CD4-positive, CD25-positive, alpha-beta regulatory T cell (primary cell): ENCODE data around the gene CMA1. TPM values are rescaled to one million over a fixed set of nuclear protein-coding genes. Genes with fewer than 3 reads are reported as not detected.
"Not testable (repeated sequence)": the region's sequence is repeated elsewhere in the genome, so short reads cannot be mapped to it uniquely, and the experiment has no call there.

Source experiments
- ATAC-seq, 2 donors: fragments of 150-1000 bp; cut with Tn5 transposase; one replicate each; pipeline ENCODE4 v1.10.0; 2021; ENCODE audit warnings: low read depth in 2 of 2, moderate number of reproducible peaks in 2 of 2, moderate library complexity in 1 of 2
- DNase-seq, 3 donors: peaks; one replicate each; pipeline versions ENCODE4 v3.0.0 to v3.0.0-alpha.2; 2012 to 2022; ENCODE audit warnings: mixed read lengths in 1 of 3
- H3K27ac ChIP-seq: one replicate; pipeline ENCODE4 v1.7.0; 2013; ENCODE audit warnings: mild to moderate bottlenecking, low read length; ENCODE audit not compliant: insufficient read depth, poor library complexity, severe bottlenecking
- H3K27me3 ChIP-seq: one replicate; pipeline ENCODE4 v1.7.0; 2013; ENCODE audit warnings: low read length; ENCODE audit not compliant: control insufficient read depth, insufficient read depth
- H3K36me3 ChIP-seq: one replicate; pipeline ENCODE4 v1.7.0; 2013; ENCODE audit warnings: mild to moderate bottlenecking, low read length, moderate library complexity; ENCODE audit not compliant: control insufficient read depth, insufficient read depth
- H3K4me1 ChIP-seq: 2 replicates; pipeline ENCODE4 v1.7.0; 2013; ENCODE audit warnings: mild to moderate bottlenecking, low read length; ENCODE audit not compliant: insufficient read depth, control insufficient read depth, poor library complexity, severe bottlenecking
- H3K4me3 ChIP-seq: one replicate; pipeline ENCODE4 v1.7.0; 2013; ENCODE audit warnings: low read depth, mild to moderate bottlenecking, low read length, moderate library complexity
- H3K9me3 ChIP-seq, 2 experiments: 1 replicate in 1 of 2; 2 replicates in 1 of 2; pipeline ENCODE4 v1.7.0; 2013; ENCODE audit warnings: low read length in 2 of 2, mild to moderate bottlenecking in 1 of 2, moderate library complexity in 1 of 2; ENCODE audit not compliant: control insufficient read depth in 2 of 2
- H3K27ac Mint-ChIP-seq, 3 donors: one replicate each; pipeline ENCODE4 v1.8.0; 2020 to 2022; ENCODE audit warnings: mild to moderate bottlenecking in 3 of 3, mixed read lengths in 3 of 3, moderate library complexity in 2 of 3
- H3K27me3 Mint-ChIP-seq: one replicate; pipeline ENCODE4 v1.8.0; 2022; ENCODE audit warnings: mild to moderate bottlenecking, mixed read lengths
- H3K36me3 Mint-ChIP-seq: one replicate; pipeline ENCODE4 v1.8.0; 2020; ENCODE audit warnings: mixed read lengths
- H3K4me1 Mint-ChIP-seq, 4 donors: one replicate each; pipeline ENCODE4 v1.8.0; 2020 to 2022; ENCODE audit warnings: mixed read lengths in 4 of 4, mild to moderate bottlenecking in 1 of 4
- H3K4me3 Mint-ChIP-seq, 4 donors: one replicate each; pipeline ENCODE4 v1.8.0; 2020 to 2022; ENCODE audit warnings: mild to moderate bottlenecking in 4 of 4, mixed read lengths in 4 of 4, moderate library complexity in 3 of 4
- H3K9me3 Mint-ChIP-seq, 7 donors: one replicate each; pipeline ENCODE4 v1.8.0; 2020 to 2022; ENCODE audit warnings: mixed read lengths in 7 of 7, mild to moderate bottlenecking in 3 of 7, moderate library complexity in 2 of 7
- polyA plus RNA-seq, 4 donors: library from polyadenylated mRNA; unstranded; fragments of 300-500 nt; fragmentation: Illumina TruSeq; gene quantifications; one replicate each; pipeline ENCODE4 v1.2.3, GENCODE V29; 2021
- total RNA-seq: library from RNA; stranded (reverse); gene quantifications from one replicate; pipeline ENCODE4 v1.2.3, GENCODE V29; 2022

The CMA1 gene
- total RNA-seq (not detected), polyA plus RNA-seq (not detected)

- Mint-ChIP-seq H3K36me3 (no peaks in the 10 kb centered on the region), H3K4me1 (no peaks in the 10 kb centered on the region), H3K27me3 (peaks cover 20% of the 10 kb centered on the region), H3K4me3 (no peak within 1 kb of the TSS), H3K27ac (no peak within 1 kb of the TSS), H3K9me3 (peaks cover 0 to 2% (median 0%) of the 10 kb centered on the region in 7 donors)
- Histone ChIP-seq H3K27me3 (peaks cover 5% of the 10 kb centered on the region), H3K9me3 (no peaks in the 10 kb centered on the region), H3K36me3 (no peaks in the 10 kb centered on the region), H3K27ac (no peak within 1 kb of the TSS), H3K4me1 (no peaks in the 10 kb centered on the region), H3K4me3 (no peak within 1 kb of the TSS)
- DNase-seq (no peak), ATAC-seq (no peak)
Observed at GRCh38 chr14:24508155-24508840, at the start of gene CMA1. CMA1 (minus strand) TSS chr14:24508265; CDS start chr14:24508235, 30 bp downstream.

GRCh38 chr14:24556756-24557155 is 48.7 kb upstream of the CMA1 start:
- H3K27ac ChIP-seq, result no peak overlapping the region
- ATAC-seq, result no peak
- Mint-ChIP-seq H3K4me1 (no peaks in the 10 kb centered on the region), H3K27ac (no peak overlapping the region), H3K9me3 (peaks cover 0 to 7% (median 4%) of the 10 kb centered on the region in 7 donors), H3K27me3 (peaks cover 12% of the 10 kb centered on the region), H3K4me3 (no peak overlapping the region), H3K36me3 (no peaks in the 10 kb centered on the region)
- peaks cover 8% of the 10 kb centered on the region for H3K27me3 ChIP-seq
- no peak for DNase-seq
- no peak overlapping the region for H3K4me3 ChIP-seq
- H3K4me1 ChIP-seq, result no peaks in the 10 kb centered on the region
- no peaks in the 10 kb centered on the region for H3K9me3 ChIP-seq
- H3K36me3 ChIP-seq, result no peaks in the 10 kb centered on the region

- H3K4me3 ChIP-seq, H3K4me1 Mint-ChIP-seq, ATAC-seq, H3K27ac ChIP-seq, H3K27me3 ChIP-seq, H3K4me1 ChIP-seq, DNase-seq, H3K36me3 ChIP-seq, H3K27ac Mint-ChIP-seq, H3K4me3 Mint-ChIP-seq: not testable (repeated sequence)
- Mint-ChIP-seq H3K36me3 (peaks cover 13% of the 10 kb centered on the region), H3K9me3 (peaks cover 0 to 46% (median 18%) of the 10 kb centered on the region in 7 donors), H3K27me3 (peaks cover 13% of the 10 kb centered on the region)
- peaks cover 0 to 10% of the 10 kb centered on the region in 2 experiments for H3K9me3 ChIP-seq
Observed at GRCh38 chr14:24549064-24549463, 41.0 kb upstream of the CMA1 start.

- DNase-seq (no peak), ATAC-seq (no peak)
- Histone ChIP-seq H3K27me3 (peaks cover 2% of the 10 kb centered on the region), H3K9me3 (peaks cover 0 to 6% of the 10 kb centered on the region in 2 experiments), H3K4me3 (no peak overlapping the region), H3K36me3 (no peaks in the 10 kb centered on the region), H3K27ac (no peak overlapping the region), H3K4me1 (no peaks in the 10 kb centered on the region)
- Mint-ChIP-seq H3K4me3 (no peak overlapping the region), H3K36me3 (peaks cover under 1% of the 10 kb centered on the region), H3K27ac (no peak overlapping the region), H3K9me3 (peaks cover 6 to 23% (median 7%) of the 10 kb centered on the region in 7 donors), H3K4me1 (peaks cover 0 to 5% (median 0%) of the 10 kb centered on the region in 4 donors), H3K27me3 (peaks cover 14% of the 10 kb centered on the region)
Observed at GRCh38 chr14:24542346-24542936, 34.4 kb upstream of the CMA1 start.

GRCh38 chr14:24535737-24536136 is 27.7 kb upstream of the CMA1 start:
- no peaks in the 10 kb centered on the region for H3K4me1 ChIP-seq
- H3K9me3 ChIP-seq, result no peaks in the 10 kb centered on the region
- peaks cover 9% of the 10 kb centered on the region for H3K27me3 Mint-ChIP-seq
- ATAC-seq, result no peak
- H3K36me3 ChIP-seq, result no peaks in the 10 kb centered on the region
- peaks cover 0 to 5% (median 0%) of the 10 kb centered on the region in 4 donors for H3K4me1 Mint-ChIP-seq
- H3K27me3 ChIP-seq, result peaks cover 4% of the 10 kb centered on the region
- peaks cover 0 to 6% (median 1%) of the 10 kb centered on the region in 7 donors for H3K9me3 Mint-ChIP-seq
- H3K4me3 Mint-ChIP-seq, result no peak overlapping the region
- H3K27ac Mint-ChIP-seq, result no peak overlapping the region
- no peak for DNase-seq
- H3K27ac ChIP-seq, result no peak overlapping the region
- H3K36me3 Mint-ChIP-seq, result no peaks in the 10 kb centered on the region
- H3K4me3 ChIP-seq, result no peak overlapping the region

GRCh38 chr14:24534286-24534685 is 26.2 kb upstream of the CMA1 start:
- H3K27ac Mint-ChIP-seq, result no peak overlapping the region
- H3K36me3 Mint-ChIP-seq, result no peaks in the 10 kb centered on the region
- Histone ChIP-seq H3K4me1 (no peaks in the 10 kb centered on the region), H3K4me3 (no peak overlapping the region), H3K27ac (no peak overlapping the region), H3K9me3 (no peaks in the 10 kb centered on the region), H3K36me3 (no peaks in the 10 kb centered on the region), H3K27me3 (peaks cover 2% of the 10 kb centered on the region)
- H3K4me3 Mint-ChIP-seq, result no peak overlapping the region
- peaks cover 0 to 5% (median 1%) of the 10 kb centered on the region in 7 donors for H3K9me3 Mint-ChIP-seq
- H3K4me1 Mint-ChIP-seq, result peaks cover 0 to 3% (median 0%) of the 10 kb centered on the region in 4 donors
- ATAC-seq (no peak), DNase-seq (no peak)
- H3K27me3 Mint-ChIP-seq, result peaks cover 9% of the 10 kb centered on the region

GRCh38 chr14:24525877-24526620 is 18.0 kb upstream of the CMA1 start:
- ATAC-seq, H3K9me3 ChIP-seq, H3K4me3 Mint-ChIP-seq, H3K9me3 Mint-ChIP-seq, H3K4me3 ChIP-seq, H3K27ac ChIP-seq, H3K27ac Mint-ChIP-seq, H3K4me1 Mint-ChIP-seq, H3K27me3 ChIP-seq, DNase-seq, H3K36me3 Mint-ChIP-seq, H3K4me1 ChIP-seq, H3K36me3 ChIP-seq: not testable (repeated sequence)
- peaks cover 23% of the 10 kb centered on the region for H3K27me3 Mint-ChIP-seq
